ENCODE results near the gene GCLM.
"Not testable (repeated sequence)": the region's sequence is repeated elsewhere in the genome, so short reads cannot be mapped to it uniquely, and the experiment has no call there.

Gene GCLM, protein sequence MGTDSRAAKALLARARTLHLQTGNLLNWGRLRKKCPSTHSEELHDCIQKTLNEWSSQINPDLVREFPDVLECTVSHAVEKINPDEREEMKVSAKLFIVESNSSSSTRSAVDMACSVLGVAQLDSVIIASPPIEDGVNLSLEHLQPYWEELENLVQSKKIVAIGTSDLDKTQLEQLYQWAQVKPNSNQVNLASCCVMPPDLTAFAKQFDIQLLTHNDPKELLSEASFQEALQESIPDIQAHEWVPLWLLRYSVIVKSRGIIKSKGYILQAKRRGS

DNA sequence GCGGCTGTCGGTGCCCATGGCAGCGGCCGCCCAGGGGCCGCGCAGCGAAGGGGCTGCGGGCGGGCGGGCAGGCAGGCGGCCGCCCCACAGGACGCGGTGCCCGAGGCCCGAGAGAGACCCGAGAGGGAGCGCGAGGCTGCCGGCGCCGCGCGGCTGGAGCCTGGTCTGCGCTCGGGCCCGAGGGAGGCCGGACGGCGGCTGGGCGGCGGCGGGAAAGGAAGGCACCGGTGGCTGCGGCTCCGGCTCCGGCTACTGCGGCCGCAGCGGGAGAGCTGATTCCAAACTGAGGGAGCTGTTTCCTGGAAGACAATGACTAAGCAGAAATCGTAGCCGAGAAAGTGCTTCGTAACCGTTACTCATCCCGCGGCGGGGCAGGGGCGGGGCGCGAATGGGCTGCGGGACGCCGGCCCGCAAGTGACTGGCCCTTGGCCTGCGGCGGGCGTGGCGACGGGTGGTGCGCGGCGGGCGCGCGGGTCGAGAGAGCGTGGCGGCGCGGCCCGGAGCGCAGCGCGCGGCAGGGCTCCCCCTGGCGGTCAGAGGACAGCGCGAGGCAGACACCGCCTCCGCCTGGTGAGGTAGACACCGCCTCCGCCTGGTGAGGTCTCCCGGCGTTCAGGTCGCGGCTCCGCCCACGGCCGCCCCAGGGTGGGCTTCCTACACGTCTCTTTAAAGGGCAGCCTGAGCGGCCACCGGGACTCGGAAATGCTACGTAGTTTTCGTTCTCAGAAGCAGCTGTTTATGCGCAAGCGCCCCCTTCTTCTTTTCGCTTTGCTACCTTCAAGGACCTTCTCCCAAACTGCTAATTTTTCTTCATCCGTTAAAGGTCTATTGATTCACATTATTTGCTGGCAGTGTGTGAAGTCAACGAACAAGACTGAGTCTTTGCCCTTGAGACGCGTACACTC is at the start of gene GCLM:
GCLM (minus strand) TSS at position 285 of the 905 bp plus-strand sequence; CDS start at position 18, 267 bp downstream.
- peak; percentile 95 for DNase-seq (ENCODE audit: low spot score)
- TF ChIP-seq, protein P1, sequence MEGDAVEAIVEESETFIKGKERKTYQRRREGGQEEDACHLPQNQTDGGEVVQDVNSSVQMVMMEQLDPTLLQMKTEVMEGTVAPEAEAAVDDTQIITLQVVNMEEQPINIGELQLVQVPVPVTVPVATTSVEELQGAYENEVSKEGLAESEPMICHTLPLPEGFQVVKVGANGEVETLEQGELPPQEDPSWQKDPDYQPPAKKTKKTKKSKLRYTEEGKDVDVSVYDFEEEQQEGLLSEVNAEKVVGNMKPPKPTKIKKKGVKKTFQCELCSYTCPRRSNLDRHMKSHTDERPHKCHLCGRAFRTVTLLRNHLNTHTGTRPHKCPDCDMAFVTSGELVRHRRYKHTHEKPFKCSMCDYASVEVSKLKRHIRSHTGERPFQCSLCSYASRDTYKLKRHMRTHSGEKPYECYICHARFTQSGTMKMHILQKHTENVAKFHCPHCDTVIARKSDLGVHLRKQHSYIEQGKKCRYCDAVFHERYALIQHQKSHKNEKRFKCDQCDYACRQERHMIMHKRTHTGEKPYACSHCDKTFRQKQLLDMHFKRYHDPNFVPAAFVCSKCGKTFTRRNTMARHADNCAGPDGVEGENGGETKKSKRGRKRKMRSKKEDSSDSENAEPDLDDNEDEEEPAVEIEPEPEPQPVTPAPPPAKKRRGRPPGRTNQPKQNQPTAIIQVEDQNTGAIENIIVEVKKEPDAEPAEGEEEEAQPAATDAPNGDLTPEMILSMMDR (IDR thresholded peaks at IDR 0.05; ENCODE audit: extremely low read depth, missing control alignments): peak; percentile 94

DNA sequence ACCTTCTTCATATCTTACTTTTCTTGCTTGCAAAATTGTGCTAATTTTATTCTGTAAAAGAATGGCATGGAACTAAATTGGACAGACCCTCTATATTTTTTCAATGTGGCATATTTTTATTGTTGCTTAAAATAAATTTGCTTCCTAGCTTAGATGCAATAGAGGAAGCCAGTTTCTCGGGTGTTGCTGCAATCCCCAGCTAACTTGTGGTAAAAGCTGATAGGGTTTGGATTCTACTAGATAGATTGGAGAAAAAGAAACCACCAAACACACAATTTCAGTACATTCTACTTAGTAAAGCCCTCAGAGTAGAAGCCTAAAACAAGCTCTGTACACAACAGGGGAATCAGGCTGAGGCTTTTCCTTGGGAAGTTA is 49.5 kb upstream of the GCLM start:
- TF ChIP-seq, protein P1 (IDR thresholded peaks at IDR 0.05; ENCODE audit: extremely low read depth, missing control alignments): no peak
- no peak for DNase-seq (ENCODE audit: low spot score)

DNA sequence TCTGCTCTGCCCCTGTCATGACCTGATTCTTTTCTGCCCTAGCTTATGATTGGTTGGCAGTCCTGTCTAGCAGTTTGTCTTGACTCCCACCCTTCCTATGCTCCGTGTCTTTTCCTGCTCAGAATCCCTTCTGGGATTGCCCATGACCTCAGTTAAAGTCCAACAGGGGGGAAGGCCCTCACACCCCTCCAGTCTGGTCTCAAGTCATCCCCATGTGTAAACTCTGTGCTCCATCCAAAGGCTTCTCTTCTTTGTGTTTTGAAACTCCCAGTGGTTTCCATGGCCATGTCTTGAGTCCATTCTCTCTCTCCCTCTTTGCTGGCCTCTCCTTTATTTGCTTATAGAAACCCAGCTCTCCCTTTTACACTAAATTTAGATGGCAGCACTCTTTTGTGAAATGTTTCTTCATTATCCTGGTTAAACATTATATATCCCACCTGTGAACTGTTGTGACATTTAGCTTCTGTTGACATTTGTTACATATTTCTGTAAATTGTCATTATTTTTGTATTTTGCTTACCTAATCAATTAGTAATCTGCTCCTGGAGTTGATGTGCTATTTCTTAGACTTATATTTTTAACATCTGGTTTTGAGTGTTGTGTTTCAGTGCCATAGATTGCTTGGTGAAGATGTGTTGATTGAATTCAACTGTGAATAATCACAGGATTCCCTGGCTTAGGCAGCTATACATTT is 48.9 kb upstream of the GCLM start:
- DNase-seq (ENCODE audit: low spot score): no peak
- TF ChIP-seq, protein P1 (IDR thresholded peaks at IDR 0.05; ENCODE audit: extremely low read depth, missing control alignments): no peak

DNA sequence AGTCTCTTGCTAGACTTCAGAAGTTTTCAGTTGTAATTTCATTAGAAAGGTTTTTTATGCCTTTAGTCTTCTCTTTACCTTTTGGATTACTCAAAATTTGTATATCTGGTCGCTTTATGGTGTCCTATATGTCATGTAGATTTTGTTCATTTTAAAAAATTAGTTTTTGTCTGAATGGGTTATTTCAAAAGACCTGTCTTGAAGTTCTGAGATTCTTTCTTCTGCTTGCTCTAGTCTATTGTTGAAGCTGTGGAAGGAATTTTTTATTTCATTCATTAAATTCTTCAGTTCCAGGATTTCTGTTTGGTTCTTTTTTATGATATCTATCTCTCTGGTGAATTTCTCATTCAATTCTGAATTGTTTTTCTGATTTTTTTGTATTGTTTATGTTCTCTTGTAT is 46.5 kb upstream of the GCLM start:
- TF ChIP-seq, protein P1 (IDR thresholded peaks at IDR 0.05; ENCODE audit: extremely low read depth, missing control alignments): no peak
- no peak for DNase-seq (ENCODE audit: low spot score)

DNA sequence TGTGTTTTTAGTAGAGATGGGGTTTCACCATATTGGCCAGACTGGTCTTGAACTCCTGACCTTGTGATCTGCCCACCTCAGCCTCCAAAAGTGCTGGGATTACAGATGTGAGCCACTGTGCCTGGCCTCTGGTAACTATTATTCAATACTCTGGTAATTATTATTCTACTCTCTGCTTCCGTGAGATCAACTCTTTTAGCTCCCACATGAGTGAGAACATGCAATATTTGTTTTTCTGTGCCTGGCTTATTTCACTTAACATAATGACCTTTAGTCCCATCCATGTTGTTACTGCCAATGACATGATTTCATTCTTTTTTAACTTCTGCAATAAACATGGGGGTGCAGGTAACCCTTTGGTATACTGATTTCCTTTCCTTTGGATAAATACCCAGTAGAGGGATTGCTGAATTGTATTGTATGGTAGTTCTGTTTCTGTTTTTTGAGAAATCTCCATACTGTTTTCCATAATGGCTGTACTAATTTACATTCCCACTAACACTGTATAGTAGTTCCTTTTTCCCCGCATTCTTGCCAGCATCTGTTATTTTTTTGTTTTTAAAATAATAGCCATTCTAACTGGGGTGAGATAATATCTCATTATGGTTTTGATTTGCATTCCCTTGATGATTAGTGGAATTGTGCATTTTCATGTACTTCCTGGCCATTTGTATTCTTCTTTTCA is 37.9 kb upstream of the GCLM start:
- not testable (repeated sequence) for DNase-seq (ENCODE audit: low spot score)

DNA sequence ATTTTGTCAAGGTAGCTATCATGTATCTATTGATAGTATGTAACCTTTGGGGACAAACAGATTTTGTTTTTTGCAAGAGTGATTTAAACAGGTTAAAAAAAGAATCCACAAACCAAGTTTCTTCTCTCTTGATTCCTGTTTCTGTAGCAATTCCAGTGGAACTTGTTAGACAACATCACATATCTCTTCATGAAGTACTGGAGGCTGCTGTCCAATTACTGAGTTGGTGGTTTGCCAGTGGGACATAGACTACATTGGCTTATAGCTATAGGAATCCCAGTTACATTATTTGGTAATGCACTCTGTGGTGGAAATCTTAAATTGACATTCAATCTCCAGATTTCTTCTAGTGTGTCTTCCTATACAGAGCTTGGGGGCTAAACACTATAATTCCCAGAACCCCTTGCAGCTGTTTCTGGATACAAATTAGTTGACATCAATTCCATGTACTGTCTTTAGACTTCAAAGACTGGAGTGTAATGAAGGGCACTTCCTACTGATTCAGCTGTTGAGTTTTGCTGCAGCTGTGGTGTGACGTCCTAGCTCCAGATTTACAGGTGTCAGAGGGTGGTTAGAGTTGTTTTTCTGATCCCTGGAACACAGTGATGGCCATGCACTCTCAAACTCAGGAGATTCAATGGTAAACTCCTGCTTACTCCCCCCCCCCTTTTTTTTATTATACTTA is 29.4 kb upstream of the GCLM start:
- no peak for DNase-seq (ENCODE audit: low spot score)
- TF ChIP-seq, protein P1 (IDR thresholded peaks at IDR 0.05; ENCODE audit: extremely low read depth, missing control alignments): no peak

DNA sequence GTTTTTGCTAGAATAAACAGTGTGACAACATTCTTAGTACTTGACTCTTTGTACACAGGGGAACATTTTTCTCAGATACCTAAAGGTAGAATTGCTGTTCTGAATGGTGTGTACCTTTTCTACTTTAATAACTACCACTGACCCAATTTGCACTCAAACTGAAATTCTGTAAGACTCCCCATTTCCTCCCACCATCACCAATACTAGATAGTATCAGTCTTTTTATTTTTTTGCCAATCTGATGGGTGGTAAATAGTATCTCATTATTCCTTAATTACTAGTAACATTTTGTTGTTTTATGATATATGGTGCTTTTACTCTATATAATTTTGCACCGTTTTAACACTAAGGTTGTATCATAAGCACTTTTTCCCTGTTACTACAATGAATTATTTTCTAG is 28.8 kb upstream of the GCLM start:
- TF ChIP-seq, protein P1 (IDR thresholded peaks at IDR 0.05; ENCODE audit: extremely low read depth, missing control alignments): no peak
- no peak for DNase-seq (ENCODE audit: low spot score)
